GM12878 (cell line): ENCODE results near the gene SMARCAL1. TPM values are rescaled to one million over a fixed set of nuclear protein-coding genes. Genes with fewer than 3 reads are reported as not detected.

Source experiments
- CBFB ChIP-seq: IDR thresholded peaks from 2 replicates; pipeline ENCODE4 v1.6.1; 2016; ENCODE audit warnings: antibody characterized with exemption, low read depth
- E2F8 ChIP-seq: fragments of 450-650 bp; IDR thresholded peaks from 2 replicates; pipeline ENCODE4 v1.6.1; 2018; ENCODE audit warnings: mild to moderate bottlenecking, low read depth, moderate library complexity; ENCODE audit not compliant: partially characterized antibody
- FOXK2 ChIP-seq: fragments of 450-650 bp; IDR thresholded peaks from 2 replicates; pipeline ENCODE4 v1.6.1; 2017; ENCODE audit warnings: mild to moderate bottlenecking, moderate library complexity
- HDGF ChIP-seq: fragments of 450-650 bp; IDR thresholded peaks from 2 replicates; pipeline ENCODE4 v1.6.1; 2016; ENCODE audit warnings: antibody characterized with exemption
- LARP7 ChIP-seq: fragments of 450-650 bp; IDR thresholded peaks from 2 replicates; pipeline ENCODE4 v1.6.1; 2017; ENCODE audit warnings: mild to moderate bottlenecking
- MYB ChIP-seq: fragments of 150-350 bp; IDR thresholded peaks from 2 replicates; pipeline ENCODE4 v1.6.1; 2014; ENCODE audit warnings: mild to moderate bottlenecking, low read depth, low read length, borderline replicate concordance
- SIN3A ChIP-seq: IDR thresholded peaks from 2 replicates; pipeline ENCODE4 v1.6.1; 2012; ENCODE audit warnings: low read depth, low read length, improper control_type of control experiment
- TBL1XR1 ChIP-seq: IDR thresholded peaks from 2 replicates; pipeline ENCODE4 v1.6.1; 2012; ENCODE audit warnings: low read depth, low read length, improper control_type of control experiment
- TCF12 ChIP-seq: IDR thresholded peaks from 2 replicates; pipeline ENCODE4 v1.6.1; 2011; ENCODE audit warnings: low read depth, mild to moderate bottlenecking, low read length
- TCF3 ChIP-seq: IDR thresholded peaks from 2 replicates; pipeline ENCODE4 v1.6.1; 2012; ENCODE audit warnings: low read depth, mild to moderate bottlenecking, low read length, borderline replicate concordance; ENCODE audit not compliant: insufficient read depth
- polyA plus RNA-seq, 11 experiments: library from polyadenylated mRNA; depleted of rRNA in 4 of 11; unstranded in 6 of 11; stranded (reverse) in 5 of 11; fragments of >200 nt; fragmentation: Nextera tagmentation in 4 of 11; fragmentation: Illumina TruSeq in 1 of 11; extraction: Ambion mirVana in 4 of 11; extraction: Trizol in 1 of 11; gene quantifications; 1 replicate in 1 of 11; 2 replicates in 10 of 11; pipeline versions ENCODE4 v1.2.1 to v1.2.3, GENCODE V29; 2011 to 2016; ENCODE audit warnings: inconsistent platforms in 2 of 11, missing spikeins in 2 of 11, low read depth in 1 of 11
- total RNA-seq, 4 experiments: library from RNA; depleted of rRNA in 3 of 4; stranded (reverse); fragments of >200 nt in 3 of 4; fragmentation: Illumina TruSeq in 1 of 4; extraction: Trizol in 1 of 4; gene quantifications; 2 replicates each; pipeline versions ENCODE4 v1.2.1 to v1.2.3, GENCODE V29; 2013 to 2021
- TF ChIP-seq, protein P1 (sequence below): fragments of 450-650 bp; IDR thresholded peaks from 2 replicates; pipeline ENCODE4 v1.6.1; 2017; ENCODE audit warnings: mild to moderate bottlenecking, moderate library complexity
- TF ChIP-seq, protein P2 (sequence below): fragments of 450-650 bp; IDR thresholded peaks from 2 replicates; pipeline ENCODE4 v1.6.1; 2017; ENCODE audit warnings: mild to moderate bottlenecking, low read depth, inconsistent platforms; ENCODE audit not compliant: poor library complexity, severe bottlenecking
- TF ChIP-seq, protein P3 (sequence below): IDR thresholded peaks from 2 replicates; pipeline ENCODE4 v1.6.1; 2011; ENCODE audit warnings: mild to moderate bottlenecking, low read depth, low read length, moderate library complexity; ENCODE audit not compliant: insufficient replicate concordance
- TF ChIP-seq, protein P4 (sequence below): fragments of 450-650 bp; IDR thresholded peaks from 2 replicates; pipeline ENCODE4 v1.6.1; 2017; ENCODE audit warnings: antibody characterized with exemption, mild to moderate bottlenecking, moderate library complexity

Gene SMARCAL1
- total and polyA plus RNA-seq, 10 of the 15 experiments (the other 5 are each of a cell fraction or from before 2014, with no cell fraction given): 10.8 to 32.9 (median 21.8) TPM

DNA sequence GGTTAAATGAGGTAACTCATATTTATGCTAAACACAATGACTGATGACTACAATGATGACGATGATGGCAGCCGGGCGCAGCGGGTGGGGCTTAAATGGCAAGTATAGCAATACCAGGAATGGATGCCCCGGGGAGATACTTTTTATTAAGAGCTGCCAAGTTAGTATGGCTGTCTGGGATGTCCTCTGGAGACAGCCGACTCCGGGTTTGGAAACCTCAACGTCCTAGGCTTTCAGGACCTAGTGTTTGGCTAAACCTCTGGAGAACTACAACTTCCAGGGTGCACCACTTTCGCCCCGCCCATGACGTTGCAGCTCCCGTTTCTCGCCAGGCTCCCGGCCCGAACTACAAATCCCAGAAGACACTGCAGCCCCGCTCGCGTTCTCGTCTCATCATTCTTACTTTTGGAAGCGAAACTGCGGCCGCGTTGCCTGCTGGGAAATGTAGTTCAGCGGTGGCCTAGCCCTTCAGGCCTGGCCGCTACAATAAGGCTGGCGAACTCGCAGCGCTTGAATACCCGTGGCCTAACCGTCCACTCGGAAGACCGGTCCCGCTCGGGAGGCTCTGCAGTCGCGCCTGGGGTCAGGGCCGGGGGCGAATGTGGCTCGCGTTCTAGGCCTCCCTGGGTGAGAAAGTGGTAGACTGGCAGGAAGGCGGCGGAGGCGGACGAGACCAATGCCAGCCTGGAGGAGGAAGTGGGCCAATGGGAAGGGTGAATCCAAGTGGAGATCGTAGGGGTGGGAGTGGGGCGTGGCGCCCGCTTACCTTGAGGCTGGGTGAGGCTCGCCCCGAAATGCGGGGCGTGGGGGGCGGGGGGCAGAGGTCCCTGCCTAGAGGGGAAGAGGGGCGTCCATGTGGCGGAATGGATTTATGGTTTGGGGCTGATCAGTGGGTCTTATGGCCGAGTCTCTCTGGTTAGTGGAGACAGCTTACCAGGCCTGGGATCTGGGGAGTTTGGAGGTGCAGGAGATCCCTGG lies at the start of gene SMARCAL1 (continued):
- TF ChIP-seq, protein P1, sequence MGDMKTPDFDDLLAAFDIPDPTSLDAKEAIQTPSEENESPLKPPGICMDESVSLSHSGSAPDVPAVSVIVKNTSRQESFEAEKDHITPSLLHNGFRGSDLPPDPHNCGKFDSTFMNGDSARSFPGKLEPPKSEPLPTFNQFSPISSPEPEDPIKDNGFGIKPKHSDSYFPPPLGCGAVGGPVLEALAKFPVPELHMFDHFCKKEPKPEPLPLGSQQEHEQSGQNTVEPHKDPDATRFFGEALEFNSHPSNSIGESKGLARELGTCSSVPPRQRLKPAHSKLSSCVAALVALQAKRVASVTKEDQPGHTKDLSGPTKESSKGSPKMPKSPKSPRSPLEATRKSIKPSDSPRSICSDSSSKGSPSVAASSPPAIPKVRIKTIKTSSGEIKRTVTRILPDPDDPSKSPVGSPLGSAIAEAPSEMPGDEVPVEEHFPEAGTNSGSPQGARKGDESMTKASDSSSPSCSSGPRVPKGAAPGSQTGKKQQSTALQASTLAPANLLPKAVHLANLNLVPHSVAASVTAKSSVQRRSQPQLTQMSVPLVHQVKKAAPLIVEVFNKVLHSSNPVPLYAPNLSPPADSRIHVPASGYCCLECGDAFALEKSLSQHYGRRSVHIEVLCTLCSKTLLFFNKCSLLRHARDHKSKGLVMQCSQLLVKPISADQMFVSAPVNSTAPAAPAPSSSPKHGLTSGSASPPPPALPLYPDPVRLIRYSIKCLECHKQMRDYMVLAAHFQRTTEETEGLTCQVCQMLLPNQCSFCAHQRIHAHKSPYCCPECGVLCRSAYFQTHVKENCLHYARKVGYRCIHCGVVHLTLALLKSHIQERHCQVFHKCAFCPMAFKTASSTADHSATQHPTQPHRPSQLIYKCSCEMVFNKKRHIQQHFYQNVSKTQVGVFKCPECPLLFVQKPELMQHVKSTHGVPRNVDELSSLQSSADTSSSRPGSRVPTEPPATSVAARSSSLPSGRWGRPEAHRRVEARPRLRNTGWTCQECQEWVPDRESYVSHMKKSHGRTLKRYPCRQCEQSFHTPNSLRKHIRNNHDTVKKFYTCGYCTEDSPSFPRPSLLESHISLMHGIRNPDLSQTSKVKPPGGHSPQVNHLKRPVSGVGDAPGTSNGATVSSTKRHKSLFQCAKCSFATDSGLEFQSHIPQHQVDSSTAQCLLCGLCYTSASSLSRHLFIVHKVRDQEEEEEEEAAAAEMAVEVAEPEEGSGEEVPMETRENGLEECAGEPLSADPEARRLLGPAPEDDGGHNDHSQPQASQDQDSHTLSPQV: no peak
- TF ChIP-seq, protein P2, sequence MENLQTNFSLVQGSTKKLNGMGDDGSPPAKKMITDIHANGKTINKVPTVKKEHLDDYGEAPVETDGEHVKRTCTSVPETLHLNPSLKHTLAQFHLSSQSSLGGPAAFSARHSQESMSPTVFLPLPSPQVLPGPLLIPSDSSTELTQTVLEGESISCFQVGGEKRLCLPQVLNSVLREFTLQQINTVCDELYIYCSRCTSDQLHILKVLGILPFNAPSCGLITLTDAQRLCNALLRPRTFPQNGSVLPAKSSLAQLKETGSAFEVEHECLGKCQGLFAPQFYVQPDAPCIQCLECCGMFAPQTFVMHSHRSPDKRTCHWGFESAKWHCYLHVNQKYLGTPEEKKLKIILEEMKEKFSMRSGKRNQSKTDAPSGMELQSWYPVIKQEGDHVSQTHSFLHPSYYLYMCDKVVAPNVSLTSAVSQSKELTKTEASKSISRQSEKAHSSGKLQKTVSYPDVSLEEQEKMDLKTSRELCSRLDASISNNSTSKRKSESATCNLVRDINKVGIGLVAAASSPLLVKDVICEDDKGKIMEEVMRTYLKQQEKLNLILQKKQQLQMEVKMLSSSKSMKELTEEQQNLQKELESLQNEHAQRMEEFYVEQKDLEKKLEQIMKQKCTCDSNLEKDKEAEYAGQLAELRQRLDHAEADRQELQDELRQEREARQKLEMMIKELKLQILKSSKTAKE: peak; percentile 32
- TF ChIP-seq TCF3: no peak
- TF ChIP-seq TCF12: no peak
- peak; percentile 94 for TF ChIP-seq FOXK2
- TF ChIP-seq MYB: no peak
- TF ChIP-seq E2F8: no peak
- peak; percentile 78 for TF ChIP-seq TBL1XR1
- peak; percentile 91; the same call in 1 of the 2 replicates for TF ChIP-seq HDGF
- TF ChIP-seq SIN3A: no peak
- peak; percentile 88 for TF ChIP-seq LARP7
- TF ChIP-seq, protein P3, sequence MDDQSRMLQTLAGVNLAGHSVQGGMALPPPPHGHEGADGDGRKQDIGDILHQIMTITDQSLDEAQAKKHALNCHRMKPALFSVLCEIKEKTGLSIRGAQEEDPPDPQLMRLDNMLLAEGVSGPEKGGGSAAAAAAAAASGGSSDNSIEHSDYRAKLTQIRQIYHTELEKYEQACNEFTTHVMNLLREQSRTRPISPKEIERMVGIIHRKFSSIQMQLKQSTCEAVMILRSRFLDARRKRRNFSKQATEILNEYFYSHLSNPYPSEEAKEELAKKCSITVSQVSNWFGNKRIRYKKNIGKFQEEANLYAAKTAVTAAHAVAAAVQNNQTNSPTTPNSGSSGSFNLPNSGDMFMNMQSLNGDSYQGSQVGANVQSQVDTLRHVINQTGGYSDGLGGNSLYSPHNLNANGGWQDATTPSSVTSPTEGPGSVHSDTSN: no peak
- peak; percentile 78 for TF ChIP-seq CBFB
- TF ChIP-seq, protein P4, sequence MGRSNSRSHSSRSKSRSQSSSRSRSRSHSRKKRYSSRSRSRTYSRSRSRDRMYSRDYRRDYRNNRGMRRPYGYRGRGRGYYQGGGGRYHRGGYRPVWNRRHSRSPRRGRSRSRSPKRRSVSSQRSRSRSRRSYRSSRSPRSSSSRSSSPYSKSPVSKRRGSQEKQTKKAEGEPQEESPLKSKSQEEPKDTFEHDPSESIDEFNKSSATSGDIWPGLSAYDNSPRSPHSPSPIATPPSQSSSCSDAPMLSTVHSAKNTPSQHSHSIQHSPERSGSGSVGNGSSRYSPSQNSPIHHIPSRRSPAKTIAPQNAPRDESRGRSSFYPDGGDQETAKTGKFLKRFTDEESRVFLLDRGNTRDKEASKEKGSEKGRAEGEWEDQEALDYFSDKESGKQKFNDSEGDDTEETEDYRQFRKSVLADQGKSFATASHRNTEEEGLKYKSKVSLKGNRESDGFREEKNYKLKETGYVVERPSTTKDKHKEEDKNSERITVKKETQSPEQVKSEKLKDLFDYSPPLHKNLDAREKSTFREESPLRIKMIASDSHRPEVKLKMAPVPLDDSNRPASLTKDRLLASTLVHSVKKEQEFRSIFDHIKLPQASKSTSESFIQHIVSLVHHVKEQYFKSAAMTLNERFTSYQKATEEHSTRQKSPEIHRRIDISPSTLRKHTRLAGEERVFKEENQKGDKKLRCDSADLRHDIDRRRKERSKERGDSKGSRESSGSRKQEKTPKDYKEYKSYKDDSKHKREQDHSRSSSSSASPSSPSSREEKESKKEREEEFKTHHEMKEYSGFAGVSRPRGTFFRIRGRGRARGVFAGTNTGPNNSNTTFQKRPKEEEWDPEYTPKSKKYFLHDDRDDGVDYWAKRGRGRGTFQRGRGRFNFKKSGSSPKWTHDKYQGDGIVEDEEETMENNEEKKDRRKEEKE: peak; percentile 80
